GM19099 (cell line): ENCODE measurements around the gene STARD9.

ENCODE experiments used
- POLR2A ChIP-seq: IDR thresholded peaks from 3 replicates; pipeline ENCODE4 v1.6.1; 2011; ENCODE audit warnings: low read depth; ENCODE audit not compliant: insufficient read length; ENCODE audit errors: extremely low read depth

The STARD9 gene

DNA sequence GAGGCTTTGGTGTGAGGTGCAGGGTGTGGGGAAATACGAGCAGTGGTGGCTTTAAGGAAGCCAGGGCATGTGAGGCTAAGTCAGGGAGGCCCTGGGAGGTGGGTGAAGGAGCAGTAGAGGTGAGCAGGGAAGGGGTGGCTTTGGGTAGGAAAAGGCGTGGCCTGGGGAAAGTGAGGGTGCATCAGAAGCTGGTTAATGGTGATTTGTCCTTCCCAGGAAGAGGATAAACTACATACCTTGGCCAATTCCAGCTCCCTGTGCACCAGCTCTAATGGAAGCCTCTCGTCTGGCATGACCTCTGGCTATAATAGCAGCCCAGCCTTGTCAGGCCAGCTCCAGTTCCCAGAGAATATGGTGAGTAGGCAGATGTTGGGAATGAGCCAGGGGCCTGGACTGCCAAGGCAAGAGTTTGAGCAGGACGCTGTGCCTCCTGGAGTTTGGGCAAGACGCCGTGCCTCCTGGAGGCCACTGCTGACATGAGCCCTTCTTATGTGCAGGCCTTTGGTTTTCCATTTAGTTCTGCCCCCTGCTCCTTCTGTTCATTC lies 120.2 kb downstream of the STARD9 start:
- no peak for TF ChIP-seq POLR2A

- no peak for TF ChIP-seq POLR2A
Observed at GRCh38 chr15:42696626-42697025, 121.2 kb downstream of the STARD9 start.

- TF ChIP-seq POLR2A = no peak
Observed at GRCh38 chr15:42704492-42704926, 129.1 kb downstream of the STARD9 start.

- TF ChIP-seq POLR2A = no peak
Observed at GRCh38 chr15:42705336-42705735, 129.9 kb downstream of the STARD9 start.

DNA sequence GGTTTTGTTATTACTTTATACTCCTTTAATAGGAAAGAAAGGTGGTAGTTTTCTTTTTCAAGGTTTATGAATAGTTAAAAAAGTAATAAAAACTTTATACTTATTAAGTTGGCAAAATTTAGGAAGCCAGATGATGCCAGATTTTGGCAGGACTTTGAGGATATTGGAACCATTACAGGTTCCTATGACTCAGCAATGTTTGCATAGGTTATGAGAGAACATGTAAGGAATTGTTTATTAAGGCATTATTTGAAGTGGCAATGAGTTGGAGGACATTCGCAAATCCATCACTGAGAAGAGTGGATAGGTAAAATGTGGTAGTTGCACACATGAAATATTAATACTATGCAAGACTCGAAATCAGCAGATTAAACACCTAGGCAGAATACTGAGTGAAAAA lies 131.7 kb downstream of the STARD9 start:
- TF ChIP-seq POLR2A = no peak

- no peak for TF ChIP-seq POLR2A
Observed at GRCh38 chr15:42707873-42708544, 132.6 kb downstream of the STARD9 start.

GRCh38 chr15:42710662-42711061 lies 135.3 kb downstream of the STARD9 start:
- TF ChIP-seq POLR2A = no peak

DNA sequence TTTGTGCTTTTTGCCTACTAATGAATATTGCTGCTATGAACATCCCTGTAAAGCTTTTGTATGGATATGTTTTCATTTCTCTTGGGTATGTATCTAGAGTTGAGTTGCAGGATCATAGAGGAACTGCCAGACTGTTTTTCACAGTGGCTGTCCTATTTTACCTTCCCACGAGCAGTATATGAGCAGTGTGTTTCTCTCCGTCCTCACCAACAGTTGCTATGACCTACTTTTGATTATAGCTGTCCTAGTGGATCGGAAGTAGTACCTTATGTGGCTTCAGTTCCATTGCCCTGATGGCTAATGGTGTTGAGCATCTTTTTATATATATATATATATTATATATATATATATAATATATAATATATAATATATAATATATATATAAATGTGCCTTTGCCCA lies 136.3 kb downstream of the STARD9 start:
- no peak for TF ChIP-seq POLR2A

DNA sequence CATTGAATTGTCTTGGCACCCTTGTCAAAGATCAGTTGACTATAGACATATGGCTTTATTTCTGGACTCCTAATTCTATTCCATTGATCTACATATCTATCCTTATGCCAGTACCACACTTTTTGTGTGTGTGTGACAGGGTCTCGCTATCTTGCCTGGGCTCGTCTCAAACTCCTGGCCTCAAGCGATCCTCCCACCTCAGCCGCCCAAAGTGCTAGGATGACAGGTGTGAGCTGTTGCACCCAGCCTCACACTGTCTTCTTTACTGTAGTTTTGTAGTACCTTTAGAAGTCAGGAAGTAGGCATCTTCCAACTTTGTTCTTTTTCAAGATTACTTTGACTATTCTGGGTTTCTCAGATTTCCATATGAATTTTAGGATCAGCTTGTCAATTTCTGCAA lies 137.2 kb downstream of the STARD9 start:
- TF ChIP-seq POLR2A = no peak

DNA sequence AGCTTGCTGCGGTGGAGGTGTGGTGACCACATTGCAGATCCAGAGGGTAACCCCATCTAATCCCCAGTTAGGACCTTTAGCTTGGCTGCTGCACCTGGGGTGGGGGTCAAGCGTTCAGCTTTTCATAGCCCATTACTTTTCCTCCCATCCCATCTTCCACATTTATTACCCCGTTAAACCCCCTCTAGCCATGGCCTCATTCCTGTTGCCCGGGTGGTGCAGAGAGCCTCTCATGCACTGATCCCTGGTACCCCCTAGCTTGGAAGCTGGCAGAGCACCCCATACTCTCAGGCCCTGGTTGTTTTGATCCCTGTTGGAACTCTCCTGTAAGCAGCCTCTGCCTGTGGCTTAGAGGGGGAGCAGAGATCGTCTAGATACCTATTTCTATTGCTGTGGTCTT lies 140.7 kb downstream of the STARD9 start:
- no peak for TF ChIP-seq POLR2A

DNA sequence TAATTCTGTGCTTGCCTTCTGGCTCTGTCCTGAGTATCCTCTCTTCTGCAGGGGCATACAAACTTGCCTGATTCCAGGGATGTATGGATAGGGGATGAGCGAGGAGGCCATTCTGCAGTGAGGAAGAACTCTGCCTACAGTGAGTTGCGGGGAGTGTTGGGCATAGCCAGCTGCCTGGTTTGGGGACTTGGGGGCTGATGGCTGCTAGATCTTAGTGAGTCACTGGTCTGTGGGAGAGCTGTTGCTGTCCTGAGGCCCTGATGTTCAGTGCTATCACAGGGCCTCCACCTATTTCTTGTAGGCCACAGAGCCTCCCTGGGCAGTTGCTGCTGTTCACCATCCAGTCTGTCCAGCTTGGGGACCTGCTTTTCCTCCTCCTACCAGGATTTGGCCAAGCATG lies 141.2 kb downstream of the STARD9 start:
- no peak for TF ChIP-seq POLR2A

DNA sequence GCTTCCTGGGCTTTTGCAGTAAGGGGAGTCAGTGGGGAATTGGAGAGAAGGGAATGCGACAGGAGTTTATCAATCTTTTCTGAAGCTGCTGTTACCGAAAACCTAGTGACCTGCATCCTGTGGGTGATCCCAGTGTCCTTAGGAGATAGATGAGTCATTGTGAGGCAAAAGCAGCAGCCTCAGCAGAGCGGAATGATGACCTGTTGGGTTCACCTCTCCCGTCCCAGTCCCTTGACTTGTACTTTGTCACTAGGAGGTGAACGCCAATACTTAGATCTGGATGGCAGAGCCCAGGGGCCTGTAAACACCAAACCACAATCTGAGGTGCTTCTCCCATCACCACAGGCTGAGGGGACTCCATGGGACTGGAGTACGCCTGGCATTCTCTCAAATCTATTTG lies 143.6 kb downstream of the STARD9 start:
- TF ChIP-seq POLR2A = no peak

DNA sequence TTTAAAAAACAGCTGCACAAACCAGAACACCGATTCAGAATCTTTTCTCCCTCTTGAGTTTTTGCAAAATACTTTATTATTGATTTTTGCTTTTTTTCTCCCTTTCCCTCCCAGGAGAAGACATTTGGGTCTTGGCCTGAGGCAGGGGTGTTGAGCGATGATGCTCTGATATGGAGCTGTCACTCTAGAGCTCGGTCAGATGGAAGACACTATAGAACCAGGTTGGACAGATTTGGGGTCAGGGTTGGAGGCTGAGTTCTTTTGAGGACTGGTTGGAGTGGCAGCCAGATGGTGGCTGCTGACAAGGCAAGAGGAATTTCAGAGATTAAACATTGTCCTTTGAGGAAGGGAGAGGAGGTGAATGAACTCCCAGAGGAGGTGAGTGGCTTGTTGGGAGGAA lies 144.7 kb downstream of the STARD9 start:
- TF ChIP-seq POLR2A = no peak

DNA sequence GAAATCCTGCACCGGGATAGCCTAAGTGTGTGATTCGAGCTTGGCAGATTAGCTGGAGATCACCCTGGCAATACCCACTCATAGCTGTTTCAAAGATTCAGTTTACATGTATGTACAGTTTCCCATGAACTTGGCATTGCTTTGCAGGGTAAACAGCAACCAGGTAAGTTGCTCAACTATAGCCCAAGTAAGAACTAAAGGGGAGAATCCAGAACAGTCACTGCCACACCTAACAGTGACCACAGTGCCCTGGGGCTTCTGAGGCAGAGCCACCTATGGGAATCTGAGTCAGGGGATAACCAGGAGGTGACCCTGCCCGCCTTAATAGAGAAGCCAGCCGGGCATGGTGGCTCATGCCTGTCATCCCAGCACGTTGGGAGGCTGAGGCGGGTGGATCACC lies 145.6 kb downstream of the STARD9 start:
- no peak for TF ChIP-seq POLR2A

GRCh38 chr15:42721916-42722315 lies 146.5 kb downstream of the STARD9 start:
- TF ChIP-seq POLR2A = no peak

DNA sequence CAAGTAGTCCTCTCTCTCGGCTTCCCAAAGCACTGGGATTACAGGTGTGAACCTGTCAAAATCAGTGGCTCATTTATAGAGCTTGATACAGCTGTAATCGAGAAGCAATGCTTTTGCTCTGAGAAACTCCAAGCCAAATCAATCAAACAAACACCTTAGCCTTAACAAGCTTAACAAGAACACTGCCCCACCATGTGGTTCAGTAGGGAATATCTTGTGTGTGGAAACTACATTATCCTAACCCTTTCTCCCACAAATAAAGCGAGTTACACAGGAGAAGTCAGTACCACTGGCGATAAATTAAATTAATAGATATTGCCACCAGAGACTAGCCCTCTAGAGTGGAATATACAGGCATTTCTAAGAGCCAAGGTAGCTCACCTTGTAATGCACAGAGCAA lies 147.7 kb downstream of the STARD9 start:
- no peak for TF ChIP-seq POLR2A

DNA sequence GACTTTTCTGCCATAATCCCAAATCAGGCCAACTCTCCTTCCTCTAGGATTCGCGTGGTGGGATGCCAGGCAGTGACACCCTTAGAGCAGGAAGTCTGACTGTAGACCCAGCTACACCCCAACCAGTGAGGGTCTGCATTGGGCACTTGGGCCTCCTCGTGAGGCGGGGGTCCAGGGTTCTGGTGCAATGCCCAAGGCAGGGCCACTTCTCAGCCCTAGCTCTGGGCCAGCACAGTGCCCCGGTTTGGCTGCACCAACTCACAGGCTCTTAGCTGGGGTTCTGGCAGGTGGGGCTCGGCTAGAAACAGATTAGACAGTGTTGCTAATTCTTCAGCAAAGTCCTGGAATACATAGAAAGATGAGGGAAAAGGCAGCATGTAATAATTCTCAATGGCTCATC lies 148.9 kb downstream of the STARD9 start:
- TF ChIP-seq POLR2A = no peak
